A673 (cell line): ENCODE data around the gene RAB27A. TPM values are rescaled to one million over a fixed set of nuclear protein-coding genes. Genes with fewer than 3 reads are reported as not detected.

Experiments
- BruUV-seq: library from RNA; stranded (reverse); fragments of 400-500 nt; replicated peaks from 2 replicates; lab custom pipeline; 2021; lab: Mats Ljungman, UMichigan
- CTCF ChIA-PET: fragments of 300-600 bp; sonication (Branson Sonifier 250); formaldehyde crosslinking; loops from one replicate; lab custom pipeline; 2022; ENCODE audit warnings: antibody characterized with exemption; lab: Charles Lee
- POLR2A ChIA-PET: fragments of 300-600 bp; sonication (Branson Sonifier 250); formaldehyde crosslinking; loops from one replicate; lab custom pipeline; 2022; ENCODE audit warnings: antibody characterized with exemption; ENCODE audit not compliant: low non-redundant PET; lab: Charles Lee
- DNase-seq: peaks from one replicate; pipeline ENCODE4 v3.0.0-alpha.2; 2015; ENCODE audit warnings: low spot score
- H3K27ac ChIP-seq: fragments of 200-600 bp; sonication (generic); 2 replicates; pipeline ENCODE4 v1.5.1; 2016; ENCODE audit warnings: mixed run types, low read depth, mild to moderate bottlenecking, mixed read lengths, antibody characterized with exemption, low read length; ENCODE audit not compliant: poor library complexity, severe bottlenecking
- H3K27me3 ChIP-seq: fragments of 200-600 bp; sonication (generic); replicated peaks from 2 replicates; pipeline ENCODE4 v1.6.1; 2017; ENCODE audit warnings: mixed run types, low read depth, mild to moderate bottlenecking, mixed read lengths, antibody characterized with exemption, low read length; ENCODE audit not compliant: insufficient read depth, poor library complexity
- H3K36me3 ChIP-seq: fragments of 200-600 bp; sonication (generic); 2 replicates; pipeline ENCODE4 v1.6.1; 2016; ENCODE audit warnings: mixed run types, mild to moderate bottlenecking, mixed read lengths, antibody characterized with exemption, low read length; ENCODE audit not compliant: insufficient read depth, poor library complexity, severe bottlenecking
- H3K4me1 ChIP-seq: fragments of 200-600 bp; sonication (generic); 2 replicates; pipeline ENCODE4 v1.6.1; 2017; ENCODE audit warnings: mixed run types, mild to moderate bottlenecking, mixed read lengths, antibody characterized with exemption, low read length; ENCODE audit not compliant: insufficient read depth, poor library complexity, severe bottlenecking
- H3K4me3 ChIP-seq: fragments of 200-600 bp; sonication (generic); 2 replicates; pipeline ENCODE4 v1.5.1; 2016; ENCODE audit warnings: low read depth, mixed run types, mild to moderate bottlenecking, mixed read lengths, low read length; ENCODE audit not compliant: poor library complexity, severe bottlenecking
- H3K9me3 ChIP-seq: fragments of 200-600 bp; sonication (generic); 2 replicates; pipeline ENCODE4 v1.6.1; 2016; ENCODE audit warnings: mixed run types, low read depth, mild to moderate bottlenecking, mixed read lengths, antibody characterized with exemption, low read length; ENCODE audit not compliant: poor library complexity, severe bottlenecking
- EZH2 ChIP-seq: fragments of 200-600 bp; sonication (generic); IDR thresholded peaks from 2 replicates; pipeline ENCODE4 v1.6.1; 2017; ENCODE audit warnings: borderline replicate concordance, low read depth, mild to moderate bottlenecking, mixed read lengths, antibody characterized with exemption, low read length; ENCODE audit not compliant: poor library complexity, severe bottlenecking
- intact Hi-C: fragments of 100-400 bp; cut with micrococcal nuclease; formaldehyde crosslinking; loops from one replicate; pipeline ENCODE4 v1.10.0; 2022; ENCODE audit not compliant: unreplicated experiment
- total RNA-seq: library from RNA; stranded (reverse); gene quantifications from 2 replicates; pipeline ENCODE4 v1.2.3, GENCODE V29; 2021
- TF ChIP-seq, protein P1 (sequence below): fragments of 300-800, 200-600 bp; sonication (generic); conservative IDR thresholded peaks from 2 replicates; pipeline ENCODE4 v1.5.1; 2017; ENCODE audit warnings: low read depth, mild to moderate bottlenecking, antibody characterized with exemption, low read length, moderate library complexity, mixed read lengths

The RAB27A gene
- total RNA-seq, 1 experiment from 2014 or later: 1.8 TPM

DNA sequence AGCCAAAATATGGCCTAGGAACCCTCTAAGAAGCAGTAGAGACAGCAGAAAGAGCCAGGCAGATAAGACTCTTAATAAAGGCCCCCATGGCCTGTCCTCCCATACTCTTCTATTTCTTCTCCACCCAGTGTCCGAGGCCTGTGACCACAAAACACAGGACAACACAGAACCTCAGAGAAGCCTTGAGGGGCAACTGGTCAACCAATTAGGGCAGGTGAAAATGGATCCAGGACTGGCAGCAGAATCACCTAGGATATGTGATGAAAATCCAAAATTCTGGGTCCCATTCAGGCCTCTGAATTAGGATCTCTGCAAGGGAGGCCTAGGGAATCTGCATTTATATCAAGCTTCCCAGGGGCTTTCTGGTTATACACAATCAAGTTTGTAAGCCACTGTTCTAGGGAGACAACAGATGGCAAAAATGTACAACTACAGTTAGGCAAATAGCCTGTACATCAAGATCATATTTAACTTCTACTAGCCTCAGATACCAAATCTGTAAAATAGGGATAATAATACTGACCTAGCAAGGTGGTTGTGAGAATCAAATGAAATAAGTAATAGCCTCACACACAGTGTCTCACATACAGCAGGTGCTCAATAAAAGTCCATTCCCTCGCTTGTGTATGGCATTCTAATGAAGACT, 10.4 kb downstream of the RAB27A start:
- no peaks in the 10 kb centered on the region for H3K9me3 ChIP-seq
- intact Hi-C loops: no loop called here
- BruUV-seq: no TSS peak
- H3K4me1 ChIP-seq: no peaks in the 10 kb centered on the region
- no peak for DNase-seq
- H3K4me3 ChIP-seq: no peak overlapping the region
- no peak overlapping the region for H3K27ac ChIP-seq
- POLR2A ChIA-PET: no interaction called here
- H3K27me3 ChIP-seq: no peaks in the 10 kb centered on the region
- CTCF ChIA-PET: no interaction called here
- TF ChIP-seq, protein P1, sequence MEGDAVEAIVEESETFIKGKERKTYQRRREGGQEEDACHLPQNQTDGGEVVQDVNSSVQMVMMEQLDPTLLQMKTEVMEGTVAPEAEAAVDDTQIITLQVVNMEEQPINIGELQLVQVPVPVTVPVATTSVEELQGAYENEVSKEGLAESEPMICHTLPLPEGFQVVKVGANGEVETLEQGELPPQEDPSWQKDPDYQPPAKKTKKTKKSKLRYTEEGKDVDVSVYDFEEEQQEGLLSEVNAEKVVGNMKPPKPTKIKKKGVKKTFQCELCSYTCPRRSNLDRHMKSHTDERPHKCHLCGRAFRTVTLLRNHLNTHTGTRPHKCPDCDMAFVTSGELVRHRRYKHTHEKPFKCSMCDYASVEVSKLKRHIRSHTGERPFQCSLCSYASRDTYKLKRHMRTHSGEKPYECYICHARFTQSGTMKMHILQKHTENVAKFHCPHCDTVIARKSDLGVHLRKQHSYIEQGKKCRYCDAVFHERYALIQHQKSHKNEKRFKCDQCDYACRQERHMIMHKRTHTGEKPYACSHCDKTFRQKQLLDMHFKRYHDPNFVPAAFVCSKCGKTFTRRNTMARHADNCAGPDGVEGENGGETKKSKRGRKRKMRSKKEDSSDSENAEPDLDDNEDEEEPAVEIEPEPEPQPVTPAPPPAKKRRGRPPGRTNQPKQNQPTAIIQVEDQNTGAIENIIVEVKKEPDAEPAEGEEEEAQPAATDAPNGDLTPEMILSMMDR: no peak
- no peak for TF ChIP-seq EZH2
- no peaks in the 10 kb centered on the region for H3K36me3 ChIP-seq

DNA sequence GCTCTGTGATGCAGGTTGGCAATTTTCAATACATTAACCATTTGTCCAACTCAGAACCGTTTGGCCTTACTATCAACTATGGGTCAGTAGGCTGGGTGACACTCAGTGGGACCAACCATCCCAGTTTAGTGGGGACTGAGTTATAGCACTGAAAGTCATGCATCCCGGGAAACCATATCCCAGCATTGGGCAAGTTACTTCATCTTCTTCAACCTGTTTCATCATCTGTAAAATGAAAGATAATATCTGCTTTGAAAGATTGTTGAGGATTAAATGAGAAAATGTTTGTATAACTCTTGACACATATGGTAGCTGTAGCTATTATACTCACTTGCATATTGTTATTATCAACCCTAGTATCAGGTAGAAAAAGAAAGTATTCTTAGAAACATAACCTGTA, 11.9 kb downstream of the RAB27A start:
- intact Hi-C loops: no loop called here
- no peaks in the 10 kb centered on the region for H3K27me3 ChIP-seq
- H3K4me1 ChIP-seq: no peaks in the 10 kb centered on the region
- DNase-seq: no peak
- H3K27ac ChIP-seq: no peak overlapping the region
- no peak overlapping the region for H3K4me3 ChIP-seq
- POLR2A ChIA-PET: no interaction called here
- no peaks in the 10 kb centered on the region for H3K36me3 ChIP-seq
- TF ChIP-seq EZH2: no peak
- TF ChIP-seq, protein P1: no peak
- CTCF ChIA-PET: no interaction called here
- no TSS peak for BruUV-seq
- H3K9me3 ChIP-seq: no peaks in the 10 kb centered on the region

DNA sequence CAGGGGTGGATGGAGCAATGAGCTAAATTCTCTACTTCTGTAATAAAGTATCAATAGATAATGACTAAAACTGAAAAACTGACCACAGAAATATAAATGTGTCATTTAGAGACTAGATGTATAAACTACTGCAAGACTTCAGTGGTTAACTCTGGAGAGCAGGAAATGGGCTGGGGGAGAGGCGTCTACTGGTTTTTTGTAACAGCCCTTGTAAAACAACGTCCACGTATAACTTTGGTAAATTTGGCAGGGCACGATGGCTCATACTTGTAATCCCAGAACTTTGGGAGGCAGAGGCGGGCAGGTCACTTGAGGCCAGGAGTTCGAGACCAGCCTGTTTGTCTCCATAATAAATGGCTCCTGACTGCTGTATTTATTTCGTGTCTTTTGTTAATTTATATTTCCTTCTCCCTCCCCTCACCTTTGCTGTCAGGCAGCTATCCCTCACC, 12.5 kb downstream of the RAB27A start:
- BruUV-seq: no TSS peak
- H3K36me3 ChIP-seq: no peaks in the 10 kb centered on the region
- intact Hi-C loops: no loop called here
- no peak for TF ChIP-seq EZH2
- TF ChIP-seq, protein P1: no peak
- no peaks in the 10 kb centered on the region for H3K9me3 ChIP-seq
- ChIA-PET POLR2A (no interaction called here), CTCF (no interaction called here)
- no peaks in the 10 kb centered on the region for H3K4me1 ChIP-seq
- DNase-seq: no peak
- no peak overlapping the region for H3K4me3 ChIP-seq
- H3K27ac ChIP-seq: no peak overlapping the region
- no peaks in the 10 kb centered on the region for H3K27me3 ChIP-seq
